ENCODE results near the gene OR5H1.

DNA sequence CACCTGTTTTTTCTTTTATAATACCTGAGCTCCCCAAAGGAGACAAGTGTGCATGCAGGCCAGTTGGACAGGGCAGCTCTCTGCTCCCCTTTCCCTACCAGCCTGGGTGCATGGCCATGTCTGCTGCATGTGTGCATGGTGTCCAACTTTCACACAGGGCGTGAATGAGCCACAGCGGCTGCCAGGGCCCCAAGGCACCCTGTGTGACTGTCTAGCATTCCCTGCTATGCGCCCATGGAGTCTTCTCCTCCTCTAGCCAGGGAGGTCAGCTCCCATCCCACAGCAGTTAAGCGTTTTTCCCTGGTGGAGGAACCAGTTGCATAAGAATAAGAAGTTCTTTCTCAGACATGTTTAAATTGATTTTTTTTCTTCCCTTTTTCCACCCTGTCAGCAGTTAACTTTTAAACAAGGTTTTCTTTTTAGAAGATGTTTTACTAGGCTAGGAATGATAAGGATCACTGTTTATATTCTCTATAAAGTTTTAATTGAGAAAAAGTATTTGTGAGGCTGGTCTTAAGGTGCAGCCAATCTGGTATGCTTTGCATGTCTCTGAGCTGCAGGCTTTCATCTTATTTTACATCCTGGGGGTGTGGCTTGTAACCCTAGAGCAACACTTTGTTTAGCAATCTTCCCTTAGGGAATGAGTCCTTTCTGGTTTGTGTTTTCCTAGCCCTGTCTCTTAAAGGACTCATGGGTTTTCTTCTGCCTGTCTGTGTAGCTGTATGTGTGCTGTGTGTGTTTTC, 20.5 kb upstream of the OR5H1 start:
- TF ChIP-seq, protein P1, sequence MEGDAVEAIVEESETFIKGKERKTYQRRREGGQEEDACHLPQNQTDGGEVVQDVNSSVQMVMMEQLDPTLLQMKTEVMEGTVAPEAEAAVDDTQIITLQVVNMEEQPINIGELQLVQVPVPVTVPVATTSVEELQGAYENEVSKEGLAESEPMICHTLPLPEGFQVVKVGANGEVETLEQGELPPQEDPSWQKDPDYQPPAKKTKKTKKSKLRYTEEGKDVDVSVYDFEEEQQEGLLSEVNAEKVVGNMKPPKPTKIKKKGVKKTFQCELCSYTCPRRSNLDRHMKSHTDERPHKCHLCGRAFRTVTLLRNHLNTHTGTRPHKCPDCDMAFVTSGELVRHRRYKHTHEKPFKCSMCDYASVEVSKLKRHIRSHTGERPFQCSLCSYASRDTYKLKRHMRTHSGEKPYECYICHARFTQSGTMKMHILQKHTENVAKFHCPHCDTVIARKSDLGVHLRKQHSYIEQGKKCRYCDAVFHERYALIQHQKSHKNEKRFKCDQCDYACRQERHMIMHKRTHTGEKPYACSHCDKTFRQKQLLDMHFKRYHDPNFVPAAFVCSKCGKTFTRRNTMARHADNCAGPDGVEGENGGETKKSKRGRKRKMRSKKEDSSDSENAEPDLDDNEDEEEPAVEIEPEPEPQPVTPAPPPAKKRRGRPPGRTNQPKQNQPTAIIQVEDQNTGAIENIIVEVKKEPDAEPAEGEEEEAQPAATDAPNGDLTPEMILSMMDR (IDR thresholded peaks at IDR 0.05; ENCODE audit: low read depth, low read length, poor library complexity, severe bottlenecking), result no peak
- no peak for TF ChIP-seq EZH2phosphoT487 (IDR thresholded peaks at IDR 0.05; ENCODE audit: borderline replicate concordance, low read length)
